ENCODE measurements around the gene RFTN1.

The RFTN1 gene

DNA sequence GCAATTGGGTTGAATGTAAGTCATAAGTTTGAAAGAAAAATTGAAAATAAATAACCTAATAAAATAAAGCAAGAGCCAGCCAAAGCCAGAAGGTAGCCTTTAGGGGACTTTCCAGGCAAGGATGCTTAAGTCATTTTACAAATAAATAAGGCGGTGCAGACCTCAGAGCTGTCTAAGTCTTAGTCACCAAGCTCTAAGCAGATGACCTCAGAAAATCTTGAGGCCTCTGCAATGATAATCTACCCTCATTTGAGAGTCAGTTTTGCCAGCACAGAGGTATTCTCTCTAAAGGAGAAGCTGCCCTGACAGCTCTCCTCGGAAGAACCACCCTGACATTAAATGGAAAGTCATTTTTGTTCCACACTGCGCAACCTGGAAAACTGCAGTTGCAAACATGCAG, 134.6 kb downstream of the RFTN1 start:
- DNase-seq (ENCODE audit: low read depth in 3 of 3), result no peak

DNA sequence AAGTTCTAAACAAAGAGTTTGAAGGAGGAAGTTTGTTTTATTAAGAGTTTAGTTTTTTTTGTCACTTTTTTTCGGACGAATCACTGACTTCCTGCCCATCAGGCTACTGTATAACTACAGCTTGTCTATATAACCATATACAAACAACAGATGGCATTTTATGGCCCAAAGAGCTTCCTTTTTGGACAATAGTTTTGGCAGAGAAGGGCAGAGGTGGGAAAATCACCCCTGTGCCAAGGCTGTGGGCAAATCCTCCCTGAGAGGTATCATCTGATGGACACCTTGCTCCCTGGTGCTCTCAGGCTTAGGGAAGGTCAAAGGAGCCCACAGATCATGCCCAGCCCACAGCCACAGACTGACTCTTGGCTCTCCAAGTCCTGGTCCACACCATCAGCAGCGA, 135.1 kb downstream of the RFTN1 start:
- no peak for DNase-seq (ENCODE audit: low read depth in 3 of 3)

GRCh38 chr3:16377847-16378302, 135.6 kb downstream of the RFTN1 start:
- DNase-seq (ENCODE audit: low read depth in 3 of 3), result no peak

DNA sequence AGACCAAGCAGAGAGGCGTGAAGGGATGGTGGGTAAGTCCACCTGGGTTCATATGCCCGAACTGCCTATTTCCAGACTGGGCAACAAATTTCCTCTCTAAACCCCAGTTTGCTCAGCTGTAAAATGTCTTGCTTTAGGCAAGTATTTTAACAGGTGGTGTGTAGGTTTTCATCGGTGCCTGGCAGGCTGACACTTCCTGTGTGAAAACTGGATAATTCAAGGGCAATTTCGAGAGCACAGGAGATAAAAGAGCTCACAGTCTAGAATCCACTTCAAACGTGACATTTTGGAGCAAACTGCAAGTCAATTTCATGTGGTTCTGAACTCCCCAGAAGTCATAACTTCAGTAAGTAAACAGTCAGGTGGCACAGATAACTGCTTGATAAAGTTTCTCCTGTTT, 136.3 kb downstream of the RFTN1 start:
- DNase-seq (ENCODE audit: low read depth in 3 of 3), result no peak

GRCh38 chr3:16375891-16376290, 137.6 kb downstream of the RFTN1 start:
- DNase-seq (ENCODE audit: low read depth in 3 of 3), result no peak

DNA sequence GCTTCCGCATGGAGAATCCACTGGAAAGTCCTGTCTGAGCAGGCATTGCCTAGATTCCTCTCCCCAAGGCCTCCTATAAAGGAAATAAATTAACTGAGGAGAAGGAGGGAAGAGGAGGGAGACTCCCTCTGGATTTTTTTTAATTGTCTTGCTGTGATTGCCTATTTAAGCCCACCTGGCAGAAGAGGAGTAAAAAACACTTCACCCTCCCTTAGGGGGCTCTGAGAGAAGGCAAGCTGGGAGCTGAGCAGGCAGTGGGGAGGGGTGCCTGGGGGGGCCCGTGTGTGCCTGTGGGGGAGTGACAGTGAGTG, 138.6 kb downstream of the RFTN1 start:
- DNase-seq (ENCODE audit: low read depth in 3 of 3), result no peak

GRCh38 chr3:16374047-16374934, 139.2 kb downstream of the RFTN1 start:
- no peak for DNase-seq (ENCODE audit: low read depth in 3 of 3)

DNA sequence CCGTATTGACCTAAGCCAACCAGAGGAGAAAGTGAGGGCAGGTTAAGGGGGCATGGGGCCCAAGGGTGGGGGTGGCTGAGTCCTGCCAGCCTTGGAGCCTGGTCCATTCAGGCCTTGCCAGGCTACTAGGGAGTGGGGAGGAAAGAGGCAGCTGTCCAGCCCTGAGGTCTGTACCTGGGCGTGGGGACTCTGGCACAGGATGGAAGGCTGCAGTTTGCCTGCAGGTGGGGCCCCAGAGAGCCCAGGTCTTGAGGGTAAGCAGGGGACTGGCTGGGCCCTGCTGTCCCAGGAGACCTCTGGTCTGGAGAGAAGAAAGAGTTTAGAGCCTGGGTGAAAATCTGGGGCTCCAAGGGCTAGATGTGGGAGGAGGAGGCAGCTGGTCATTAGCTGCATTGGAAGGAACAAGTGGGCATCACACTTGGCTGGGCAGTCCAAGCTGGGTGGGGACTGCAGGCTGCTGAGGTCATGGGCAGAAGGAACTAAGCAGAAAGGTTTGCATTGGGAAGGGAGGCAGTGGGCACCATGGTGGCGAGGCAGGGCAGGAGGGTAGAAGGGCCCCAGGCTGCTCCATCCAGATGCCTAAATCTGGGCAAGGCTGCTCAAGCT, 140.1 kb downstream of the RFTN1 start:
- DNase-seq (ENCODE audit: low read depth in 3 of 3), result no peak

DNA sequence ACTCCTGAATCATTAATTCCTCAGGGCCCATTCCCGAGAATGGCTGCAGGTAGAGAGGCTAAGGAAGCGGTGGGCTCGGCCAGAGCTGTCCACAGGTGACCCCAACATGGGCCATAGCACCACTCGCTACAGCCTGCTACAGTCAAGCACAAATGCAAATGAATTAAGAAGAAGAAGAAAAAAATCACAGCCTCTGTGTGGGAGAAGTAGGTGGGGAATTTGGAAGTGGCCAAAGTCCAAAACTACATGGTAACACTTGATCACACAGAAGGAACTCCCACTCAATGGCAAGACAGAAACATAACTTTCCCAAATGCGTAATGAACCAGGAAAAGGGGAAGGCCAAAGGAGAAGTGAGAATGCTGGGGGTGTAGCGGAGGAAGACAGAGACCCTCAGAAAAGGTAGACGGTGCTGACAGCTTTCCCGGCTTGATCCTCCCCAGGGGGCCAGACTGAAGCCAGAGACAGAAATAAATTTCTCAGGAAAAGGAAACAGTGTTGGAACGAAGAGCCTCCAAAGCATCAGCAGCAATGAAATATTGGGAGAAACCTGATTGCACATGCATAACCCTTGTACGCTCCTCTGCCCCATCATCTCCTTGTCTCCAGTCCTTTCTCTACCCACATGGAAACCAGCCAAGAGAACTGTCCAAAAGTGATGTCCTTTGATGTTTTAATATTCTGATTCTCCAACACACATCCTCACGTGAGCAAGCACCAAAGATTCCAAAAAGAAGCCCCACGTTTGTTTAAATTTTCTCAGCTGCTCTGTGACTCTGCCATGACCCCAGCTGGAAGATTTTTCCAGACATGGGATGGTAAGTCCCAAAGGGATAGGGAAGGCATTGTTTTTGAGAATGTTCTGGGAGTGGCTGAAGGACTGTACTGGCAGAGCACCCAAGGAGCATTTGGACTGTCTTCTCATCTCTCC, 140.9 kb downstream of the RFTN1 start:
- DNase-seq (ENCODE audit: low read depth in 3 of 3), result no peak

DNA sequence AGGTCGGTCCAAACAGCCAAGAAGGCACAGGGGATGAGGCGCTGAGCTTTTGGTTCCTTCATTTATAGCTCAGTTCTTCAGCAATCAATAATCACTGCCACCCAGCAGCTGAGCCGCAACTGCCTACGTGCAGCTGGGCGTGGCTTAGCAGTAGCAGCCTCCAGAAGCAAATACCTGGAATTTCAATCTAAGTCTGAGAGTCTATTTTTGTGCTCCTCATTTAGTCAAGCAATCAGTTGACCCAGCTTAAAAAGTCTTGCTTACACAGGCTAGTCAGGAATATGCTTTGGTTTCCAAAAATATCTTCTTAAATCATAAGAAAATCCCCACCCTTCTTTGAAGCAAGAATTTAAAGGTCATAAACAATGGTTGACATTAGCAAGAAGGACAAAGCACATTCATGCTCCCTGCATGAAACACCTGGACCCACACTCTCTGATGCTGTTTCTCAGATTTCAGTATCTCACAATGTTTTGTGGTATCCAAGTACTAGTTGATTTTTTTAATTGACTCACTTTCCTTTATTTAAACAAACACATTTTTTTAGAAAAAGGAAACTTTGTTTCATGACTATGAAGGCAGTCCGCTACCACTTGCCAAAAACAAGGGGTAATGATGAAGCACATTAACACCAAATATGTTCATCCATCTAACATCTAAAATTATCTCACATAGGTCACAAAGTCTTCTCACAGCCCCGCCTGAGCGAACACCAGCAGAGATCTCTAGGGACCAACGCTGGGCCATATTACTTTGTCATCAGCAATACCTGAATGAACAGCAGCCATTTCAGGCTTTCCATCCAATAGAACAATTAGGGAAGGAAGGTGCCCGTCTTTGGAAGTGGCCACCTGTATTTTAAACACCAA, 142.4 kb downstream of the RFTN1 start:
- no peak for DNase-seq (ENCODE audit: low read depth in 3 of 3)

DNA sequence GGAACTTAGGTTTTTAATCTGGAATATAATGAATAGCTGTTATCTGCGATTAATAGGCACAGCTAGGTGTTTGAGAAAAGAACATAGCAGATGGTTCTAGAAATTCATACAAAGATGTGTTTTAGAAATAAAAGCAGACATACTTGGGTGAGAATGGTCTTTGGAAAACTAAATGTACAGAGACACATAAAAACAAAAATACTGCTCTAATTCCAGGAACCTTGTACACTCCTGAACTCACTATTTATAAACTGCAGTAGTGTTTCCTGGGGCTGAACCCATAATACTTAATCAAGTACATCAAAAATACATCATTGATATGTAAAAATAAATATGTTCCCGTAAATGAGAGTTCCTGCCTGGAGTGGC, 143.0 kb downstream of the RFTN1 start:
- no peak for DNase-seq (ENCODE audit: low read depth in 3 of 3)

- DNase-seq (ENCODE audit: low read depth in 3 of 3), result no peak
These were observed 143.6 kb downstream of the RFTN1 start for GRCh38 chr3:16369885-16370284.

- DNase-seq (ENCODE audit: low read depth in 3 of 3), result no peak
These were observed 144.2 kb downstream of the RFTN1 start for GRCh38 chr3:16369276-16369675.

DNA sequence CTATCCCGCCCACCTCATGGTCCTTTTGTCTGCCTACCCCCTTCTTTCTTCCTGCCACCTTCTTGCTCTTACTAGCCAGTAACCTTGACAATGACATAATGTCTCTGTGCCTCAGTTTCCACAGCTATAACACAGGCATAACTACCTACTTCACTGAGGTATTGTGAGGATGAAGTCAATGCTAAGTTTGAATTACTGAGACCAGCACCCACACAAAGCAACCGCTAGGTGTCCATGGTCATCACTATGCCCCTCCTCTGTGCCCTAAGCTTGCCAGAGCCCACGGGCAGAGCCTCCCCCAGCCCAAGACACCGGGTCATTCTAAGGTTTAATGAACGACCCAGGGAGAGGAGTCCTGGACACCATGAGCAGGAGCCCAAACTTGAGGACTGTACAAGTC, 146.9 kb downstream of the RFTN1 start:
- DNase-seq (ENCODE audit: low read depth in 3 of 3), result no peak

- no peak for DNase-seq (ENCODE audit: low read depth in 3 of 3)
These were observed 147.9 kb downstream of the RFTN1 start for GRCh38 chr3:16365491-16366128.

DNA sequence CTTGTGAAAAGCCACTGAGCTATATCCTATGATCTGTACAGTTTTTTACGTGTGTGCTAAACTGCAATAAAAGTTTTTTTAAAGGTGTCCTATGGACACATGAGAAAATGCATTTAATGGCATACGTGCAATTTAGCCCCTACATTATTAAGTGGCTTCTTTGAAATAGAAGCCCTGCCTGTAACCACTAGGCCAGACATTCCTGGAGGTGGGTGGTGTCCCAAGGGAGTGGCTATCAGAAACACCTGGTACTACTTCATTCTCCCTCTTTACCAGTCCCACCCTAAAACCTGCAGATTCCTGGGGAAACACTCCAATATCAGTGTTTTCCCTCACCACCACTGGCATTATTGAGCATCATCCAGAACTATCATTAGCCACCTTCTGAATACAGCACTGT, 148.5 kb downstream of the RFTN1 start:
- no peak for DNase-seq (ENCODE audit: low read depth in 3 of 3)

GRCh38 chr3:16364323-16364722, 149.2 kb downstream of the RFTN1 start:
- DNase-seq (ENCODE audit: low read depth in 3 of 3), result no peak

GRCh38 chr3:16363636-16364035, 149.9 kb downstream of the RFTN1 start:
- DNase-seq (ENCODE audit: low read depth in 3 of 3), result no peak

GRCh38 chr3:16362770-16363169, 150.7 kb downstream of the RFTN1 start:
- DNase-seq (ENCODE audit: low read depth in 3 of 3), result no peak

GRCh38 chr3:16361087-16361486, 152.4 kb downstream of the RFTN1 start:
- no peak for DNase-seq (ENCODE audit: low read depth in 3 of 3)

DNA sequence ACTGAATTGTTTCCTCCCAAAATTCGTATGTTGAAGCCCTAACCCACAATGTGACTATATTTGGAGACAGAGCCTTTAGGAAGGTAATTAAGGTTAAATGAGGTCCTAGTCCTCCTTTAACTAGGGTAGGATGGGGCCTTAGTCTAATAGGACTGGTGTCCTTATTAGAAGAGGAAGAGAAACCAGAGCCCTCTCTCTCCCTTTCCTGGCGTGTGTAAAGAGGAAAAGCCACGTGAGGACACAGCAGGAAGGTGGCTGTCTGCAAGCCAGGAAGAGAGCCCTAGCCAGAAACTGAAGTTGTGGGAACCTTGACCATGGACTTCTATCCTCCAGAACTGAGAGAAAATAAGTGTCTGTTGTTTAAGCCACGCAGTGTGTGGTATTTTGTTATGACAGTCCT, 154.2 kb downstream of the RFTN1 start:
- no peak for DNase-seq (ENCODE audit: low read depth in 3 of 3)
